ENCODE measurements around the gene CCDC13. TPM values are rescaled to one million over a fixed set of nuclear protein-coding genes. Genes with fewer than 3 reads are reported as not detected.

CCDC13 gene, protein sequence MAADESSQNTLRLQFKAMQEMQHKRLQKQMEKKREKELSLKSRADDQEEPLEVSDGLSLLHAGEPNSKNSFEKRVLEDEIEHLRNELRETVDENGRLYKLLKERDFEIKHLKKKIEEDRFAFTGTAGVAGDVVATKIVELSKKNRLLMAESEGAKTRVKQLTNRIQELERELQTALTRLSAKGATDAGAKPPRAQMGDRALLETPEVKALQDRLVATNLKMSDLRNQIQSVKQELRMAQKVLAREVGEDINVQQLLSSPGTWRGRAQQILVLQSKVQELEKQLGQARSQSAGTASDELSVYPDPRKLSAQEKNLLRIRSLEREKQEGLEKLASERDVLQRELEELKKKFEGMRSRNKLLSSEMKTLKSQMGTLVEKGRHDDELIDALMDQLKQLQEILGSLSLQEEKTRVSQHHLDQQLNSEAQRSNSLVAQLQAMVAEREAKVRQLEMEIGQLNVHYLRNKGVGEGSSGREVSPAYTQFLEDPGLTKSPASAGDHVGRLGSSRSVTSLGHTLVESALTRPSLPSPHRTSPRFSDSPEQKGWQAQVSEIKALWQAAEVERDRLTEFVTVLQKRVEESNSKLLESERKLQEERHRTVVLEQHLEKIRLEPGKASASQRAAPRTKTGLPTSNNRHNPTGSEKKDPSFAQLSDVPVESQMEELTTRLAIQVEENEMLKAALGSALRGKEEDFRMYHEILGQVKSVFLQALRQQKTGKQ
- total RNA-seq = 10 to 100 TPM in 2 of 4 donors, 1 to 10 TPM in 1, under 1 TPM in 1; 0.27 to 33.3 (median 13.6) TPM

DNA sequence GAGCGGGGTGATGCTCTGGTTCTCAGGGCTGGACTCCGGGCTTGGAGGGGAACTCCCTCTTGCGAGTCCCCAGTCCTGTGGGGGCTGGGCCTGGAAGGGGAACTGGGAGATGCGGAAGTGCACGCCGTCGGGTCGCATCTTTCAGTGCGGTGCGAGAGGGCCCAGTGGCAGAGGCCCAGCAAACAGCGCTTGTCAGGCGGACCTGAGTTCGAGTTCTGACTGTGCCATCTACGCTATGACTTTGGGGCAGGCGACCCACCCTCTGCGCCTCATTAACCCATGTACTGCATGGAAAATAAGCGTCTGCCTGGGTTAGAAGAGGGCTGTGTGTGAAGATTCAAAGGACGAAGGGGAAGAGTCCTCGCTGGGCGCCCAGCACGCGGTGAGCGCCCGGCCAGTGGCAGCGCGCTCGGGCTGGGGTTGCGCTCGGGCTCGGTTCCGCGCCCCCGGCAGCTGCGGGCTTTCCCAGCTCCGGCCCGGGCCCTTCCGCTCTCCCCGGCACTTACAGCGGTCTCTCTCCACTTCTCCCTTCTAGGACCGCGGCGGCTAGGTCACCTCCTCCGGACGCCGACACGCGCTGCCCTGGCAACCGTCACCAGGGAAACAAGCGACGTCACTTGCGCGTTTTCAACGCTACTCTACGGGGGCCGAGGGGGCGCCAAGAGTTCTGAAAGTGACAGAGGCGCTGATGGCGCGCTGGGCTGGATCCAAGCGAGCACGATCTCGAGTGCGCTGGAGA lies at the start of gene CCDC13:
Gene CCDC13, minus strand, starts transcription at position 584 of the 739 bp plus-strand sequence. CDS start 14,908 bp downstream, outside the sequence.
- intact Hi-C loops (cut with DNase I; ENCODE audit: low total_unique reads) = no loop called here
- 0 to 21% methylated on average over 6 to 36 of the region's 63 CpGs for WGBS, 2 donors (ENCODE audit: low coverage in 1 of 2)
- no peaks in the 10 kb centered on the region for H3K9me3 ChIP-seq
- peaks cover 5 to 24% (median 13%) of the 10 kb centered on the region in 4 donors for H3K4me1 ChIP-seq
- peak within 1 kb of the TSS; percentile 26 to 53 (median 40) for H3K4me3 ChIP-seq
- peak within 1 kb of the TSS; percentile 67 to 82 (median 78) for H3K27ac ChIP-seq
- in situ Hi-C loops (cut with MboI; ENCODE audit: low pct_ligation_motif_present in 1 of 4, low pct_unique_long_range_greater_than_20kb in 1 of 4, low sequenced_read_pairs in 3 of 4) = loop anchor here in 1 of 4 donors (25.0 kb wide), 1 partner anchor 186 kb away; the partner anchor contains the start of genes SEC22C and SS18L2
- no peaks in the 10 kb centered on the region for H3K27me3 ChIP-seq
- peak; percentile 33 for TF ChIP-seq POLR2A (IDR thresholded peaks at IDR 0.05)
- TF ChIP-seq, protein P1, sequence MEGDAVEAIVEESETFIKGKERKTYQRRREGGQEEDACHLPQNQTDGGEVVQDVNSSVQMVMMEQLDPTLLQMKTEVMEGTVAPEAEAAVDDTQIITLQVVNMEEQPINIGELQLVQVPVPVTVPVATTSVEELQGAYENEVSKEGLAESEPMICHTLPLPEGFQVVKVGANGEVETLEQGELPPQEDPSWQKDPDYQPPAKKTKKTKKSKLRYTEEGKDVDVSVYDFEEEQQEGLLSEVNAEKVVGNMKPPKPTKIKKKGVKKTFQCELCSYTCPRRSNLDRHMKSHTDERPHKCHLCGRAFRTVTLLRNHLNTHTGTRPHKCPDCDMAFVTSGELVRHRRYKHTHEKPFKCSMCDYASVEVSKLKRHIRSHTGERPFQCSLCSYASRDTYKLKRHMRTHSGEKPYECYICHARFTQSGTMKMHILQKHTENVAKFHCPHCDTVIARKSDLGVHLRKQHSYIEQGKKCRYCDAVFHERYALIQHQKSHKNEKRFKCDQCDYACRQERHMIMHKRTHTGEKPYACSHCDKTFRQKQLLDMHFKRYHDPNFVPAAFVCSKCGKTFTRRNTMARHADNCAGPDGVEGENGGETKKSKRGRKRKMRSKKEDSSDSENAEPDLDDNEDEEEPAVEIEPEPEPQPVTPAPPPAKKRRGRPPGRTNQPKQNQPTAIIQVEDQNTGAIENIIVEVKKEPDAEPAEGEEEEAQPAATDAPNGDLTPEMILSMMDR (IDR thresholded peaks at IDR 0.05) = no peak
- TF ChIP-seq EP300 (IDR thresholded peaks at IDR 0.05; ENCODE audit: low read depth) = peak; percentile 11
- peak; percentile 58 to 78 (median 67) for TF ChIP-seq POLR2AphosphoS5 (IDR thresholded peaks at IDR 0.05)
- peak; percentile 93 for DNase-seq
- H3K36me3 ChIP-seq = no peaks in the 10 kb centered on the region

DNA sequence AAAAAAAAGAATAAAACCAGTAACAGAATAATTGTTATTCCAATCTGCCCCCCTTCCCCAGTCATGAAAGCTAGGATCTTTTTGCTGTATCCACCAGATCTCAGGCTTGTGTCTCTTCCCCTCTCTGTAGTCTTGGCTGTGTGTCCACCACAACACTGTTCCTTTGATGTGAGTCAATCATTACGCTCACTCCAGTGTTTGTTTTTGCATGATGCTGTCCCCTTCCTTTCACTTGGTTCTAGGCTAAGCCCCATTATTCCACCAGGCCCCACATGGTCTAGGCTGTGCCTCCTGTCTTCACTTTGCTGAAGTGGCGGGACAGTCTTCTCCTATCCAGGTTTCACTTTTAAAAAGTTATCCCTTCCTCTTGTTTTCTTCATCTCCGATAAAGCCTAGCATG lies 49.8 kb upstream of the CCDC13 start:
- H3K27me3 ChIP-seq = no peaks in the 10 kb centered on the region
- 88 to 93% methylated on average over 2 to 3 of the region's 3 CpGs for WGBS, 2 donors (ENCODE audit: low coverage in 1 of 2)
- no peak for TF ChIP-seq POLR2A (IDR thresholded peaks at IDR 0.05)
- TF ChIP-seq, protein P1 (IDR thresholded peaks at IDR 0.05) = no peak
- no peak for TF ChIP-seq EP300 (IDR thresholded peaks at IDR 0.05; ENCODE audit: low read depth)
- no peak for TF ChIP-seq POLR2AphosphoS5 (IDR thresholded peaks at IDR 0.05)
- H3K4me3 ChIP-seq = no peak overlapping the region
- peaks cover 0 to 51% (median 17%) of the 10 kb centered on the region in 4 donors for H3K4me1 ChIP-seq
- DNase-seq = no peak
- in situ Hi-C loops (cut with MboI; ENCODE audit: low pct_ligation_motif_present in 1 of 4, low pct_unique_long_range_greater_than_20kb in 1 of 4, low sequenced_read_pairs in 3 of 4) = no loop called here
- peak overlapping the region in 1 of 4 donors; percentile 7 for H3K27ac ChIP-seq
- H3K36me3 ChIP-seq = no peaks in the 10 kb centered on the region
- no peaks in the 10 kb centered on the region for H3K9me3 ChIP-seq
- intact Hi-C loops (cut with DNase I; ENCODE audit: low total_unique reads) = no loop called here

DNA sequence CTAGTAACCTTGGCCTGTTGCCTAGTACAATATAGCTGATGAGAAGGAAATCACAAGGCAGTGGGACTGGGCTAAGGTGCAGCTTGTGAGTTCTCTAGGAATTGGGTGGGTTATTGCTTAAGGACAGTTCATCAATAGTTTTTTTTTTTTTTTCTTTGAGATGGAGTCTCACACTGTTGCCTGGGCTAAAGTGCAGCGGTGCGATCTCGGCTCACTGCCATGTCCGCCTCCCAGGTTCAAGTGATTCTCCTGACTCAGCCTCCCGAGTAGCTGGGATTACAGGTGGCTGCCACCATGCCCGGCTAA lies 47.6 kb upstream of the CCDC13 start:
- intact Hi-C loops (cut with DNase I; ENCODE audit: low total_unique reads) (no loop called here), in situ Hi-C loops (cut with MboI; ENCODE audit: low pct_ligation_motif_present in 1 of 4, low pct_unique_long_range_greater_than_20kb in 1 of 4, low sequenced_read_pairs in 3 of 4) (no loop called here)
- no peaks in the 10 kb centered on the region for H3K27me3 ChIP-seq
- H3K36me3 ChIP-seq = no peaks in the 10 kb centered on the region
- H3K9me3 ChIP-seq = no peaks in the 10 kb centered on the region
- WGBS, 2 donors (ENCODE audit: low coverage in 1 of 2) = 67% methylated on average over 6 of the region's 6 CpGs; no CpG with 5 or more reads in 1 of the 2 donors
- peaks cover 0 to 46% (median 16%) of the 10 kb centered on the region in 4 donors for H3K4me1 ChIP-seq
- no peak overlapping the region for H3K4me3 ChIP-seq
- TF ChIP-seq EP300 (IDR thresholded peaks at IDR 0.05; ENCODE audit: low read depth) (no peak), POLR2AphosphoS5 (IDR thresholded peaks at IDR 0.05) (no peak), POLR2A (IDR thresholded peaks at IDR 0.05) (no peak)
- TF ChIP-seq, protein P1 (IDR thresholded peaks at IDR 0.05) = no peak
- DNase-seq = peak; percentile 42
- H3K27ac ChIP-seq = peak overlapping the region; percentile 23 to 83 (median 66)
